ENCODE data around the gene FAM50B. TPM values are rescaled to one million over a fixed set of nuclear protein-coding genes. Genes with fewer than 3 reads are reported as not detected.

FAM50B gene, protein sequence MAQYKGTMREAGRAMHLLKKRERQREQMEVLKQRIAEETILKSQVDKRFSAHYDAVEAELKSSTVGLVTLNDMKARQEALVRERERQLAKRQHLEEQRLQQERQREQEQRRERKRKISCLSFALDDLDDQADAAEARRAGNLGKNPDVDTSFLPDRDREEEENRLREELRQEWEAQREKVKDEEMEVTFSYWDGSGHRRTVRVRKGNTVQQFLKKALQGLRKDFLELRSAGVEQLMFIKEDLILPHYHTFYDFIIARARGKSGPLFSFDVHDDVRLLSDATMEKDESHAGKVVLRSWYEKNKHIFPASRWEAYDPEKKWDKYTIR
- polyA plus RNA-seq (ENCODE audit: insufficient read length in 10 of 10), result 1 to 10 TPM; 5.3 to 8.4 (median 6.4) TPM
- long read RNA-seq, donor 1, transcript FAM50B-202 (1 exons, 1,935 nt), result major isoform, 7 of 12 reads
- long read RNA-seq, donor 1, transcript FAM50B-203 (2 exons, 1,643 nt), result minor isoform, 5 of 12 reads
- long read RNA-seq, donor 1, partial matches to known transcripts, result 0 of 12 reads
- long read RNA-seq, donor 1, other reads (novel, unspliced or antisense), result 0 of 12 reads
- long read RNA-seq, donor 2, transcript FAM50B-202 (1 exons, 1,935 nt), result major isoform, 5 of 7 reads
- long read RNA-seq, donor 2, partial matches to known transcripts, result 0 of 7 reads
- long read RNA-seq, donor 2, other reads (novel, unspliced or antisense), result 0 of 7 reads
- long read RNA-seq, donor 3, result 0 reads
- long read RNA-seq, donor 4, partial matches to known transcripts, result 0 of 7 reads
- long read RNA-seq, donor 4, other reads (novel, unspliced or antisense), result 0 of 7 reads
- long read RNA-seq, donor 5, partial matches to known transcripts, result 0 of 5 reads
- long read RNA-seq, donor 5, other reads (novel, unspliced or antisense), result 0 of 5 reads
- long read RNA-seq, donor 6, transcript FAM50B-202 (1 exons, 1,935 nt), result major isoform, 5 of 9 reads
- long read RNA-seq, donor 6, partial matches to known transcripts, result 0 of 9 reads
- long read RNA-seq, donor 6, other reads (novel, unspliced or antisense), result 0 of 9 reads
- long read RNA-seq, donor 7, transcript FAM50B-202 (1 exons, 1,935 nt), result major isoform, 10 of 14 reads
- long read RNA-seq, donor 7, partial matches to known transcripts, result 0 of 14 reads
- long read RNA-seq, donor 7, other reads (novel, unspliced or antisense), result 0 of 14 reads
- long read RNA-seq, donor 8, partial matches to known transcripts, result 0 of 5 reads
- long read RNA-seq, donor 8, other reads (novel, unspliced or antisense), result 0 of 5 reads
- long read RNA-seq, donor 9, partial matches to known transcripts, result 0 of 1 reads
- long read RNA-seq, donor 9, other reads (novel, unspliced or antisense), result 0 of 1 reads

DNA sequence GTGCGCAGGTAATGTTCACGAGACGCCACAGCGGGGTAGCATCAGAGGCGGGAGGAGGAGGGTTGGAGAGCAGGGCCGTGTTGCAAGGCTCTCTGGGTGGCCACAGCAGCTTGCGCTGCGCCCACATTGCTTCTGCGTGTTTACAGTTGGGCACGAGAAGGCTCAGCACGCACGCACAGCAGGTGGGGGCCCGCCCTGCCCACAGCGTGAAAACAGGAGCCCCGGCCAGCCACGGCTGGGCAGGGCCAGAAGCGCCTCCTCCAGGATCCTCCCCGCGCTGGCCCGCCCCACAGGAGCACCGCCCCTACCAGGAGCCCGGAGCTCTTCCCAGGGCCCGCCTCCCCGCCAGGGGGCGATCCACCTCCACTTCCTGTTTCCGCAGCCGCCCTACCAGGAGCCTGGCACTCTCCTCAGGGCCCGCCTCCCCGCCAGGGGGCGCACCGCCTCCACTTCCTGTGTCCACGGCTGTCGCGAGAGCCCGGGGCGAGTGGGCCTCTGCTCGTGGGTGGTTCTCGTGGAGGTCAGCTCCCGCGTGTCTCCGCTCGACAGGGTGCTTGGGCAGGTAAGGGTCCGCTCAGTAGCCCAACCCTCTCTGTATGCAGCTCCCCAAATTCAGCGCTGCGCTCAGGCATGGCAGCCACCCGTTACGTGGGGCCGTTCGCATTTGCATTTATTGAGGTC is at the start of gene FAM50B:
TSS of gene FAM50B (plus strand) at position 449 of the 681 bp plus-strand sequence. CDS start 439 bp downstream, outside the sequence.
- peak; percentile 87 to 95 (median 93) for DNase-seq

- no peak for DNase-seq
Measured at GRCh38 chr6:3799719-3800118, 49.5 kb upstream of the FAM50B start.

GRCh38 chr6:3800850-3801591 is 48.2 kb upstream of the FAM50B start:
- DNase-seq, result no peak

DNA sequence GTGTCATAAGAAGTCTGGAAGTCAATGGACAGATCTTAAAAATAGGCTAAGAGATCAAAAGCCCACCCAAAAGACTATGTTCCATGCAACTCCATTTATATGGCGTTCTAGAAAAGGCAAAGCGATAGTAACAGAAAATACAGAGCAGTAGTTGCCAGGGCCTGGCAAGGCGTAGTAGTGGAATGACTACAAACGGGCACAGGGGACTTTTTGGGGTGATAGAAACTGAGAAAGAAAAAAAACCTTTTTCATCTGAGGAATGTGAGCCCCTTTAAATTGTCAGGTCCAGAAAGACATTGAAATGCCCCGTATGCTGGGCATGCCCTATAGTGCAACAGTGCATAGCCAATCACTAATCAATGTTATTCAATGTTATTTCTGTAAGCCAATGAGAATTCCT is 47.2 kb upstream of the FAM50B start:
- no peak for DNase-seq

- peak in 2 of 3 donors; percentile 80 to 92 for DNase-seq
Measured at GRCh38 chr6:3803627-3804468, 45.3 kb upstream of the FAM50B start.

DNA sequence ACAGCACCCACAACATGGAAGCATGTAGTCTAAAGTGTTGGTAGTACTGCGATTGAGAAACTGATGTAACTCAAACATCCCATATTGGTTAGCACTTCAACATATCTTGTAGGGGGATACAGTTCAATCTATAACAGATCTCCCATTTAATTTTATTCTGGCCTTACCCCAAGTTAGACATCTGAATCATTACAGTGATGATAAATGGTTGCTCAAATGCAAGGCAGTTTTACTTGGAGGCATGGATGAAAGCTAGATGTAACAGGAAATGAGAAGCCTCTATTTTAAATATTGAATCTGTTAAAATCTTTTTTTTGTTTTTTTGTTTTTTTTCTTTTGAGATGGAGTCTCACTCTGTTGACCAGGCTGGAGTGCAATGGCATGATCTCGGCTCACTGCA is 44.2 kb upstream of the FAM50B start:
- DNase-seq, result no peak

DNA sequence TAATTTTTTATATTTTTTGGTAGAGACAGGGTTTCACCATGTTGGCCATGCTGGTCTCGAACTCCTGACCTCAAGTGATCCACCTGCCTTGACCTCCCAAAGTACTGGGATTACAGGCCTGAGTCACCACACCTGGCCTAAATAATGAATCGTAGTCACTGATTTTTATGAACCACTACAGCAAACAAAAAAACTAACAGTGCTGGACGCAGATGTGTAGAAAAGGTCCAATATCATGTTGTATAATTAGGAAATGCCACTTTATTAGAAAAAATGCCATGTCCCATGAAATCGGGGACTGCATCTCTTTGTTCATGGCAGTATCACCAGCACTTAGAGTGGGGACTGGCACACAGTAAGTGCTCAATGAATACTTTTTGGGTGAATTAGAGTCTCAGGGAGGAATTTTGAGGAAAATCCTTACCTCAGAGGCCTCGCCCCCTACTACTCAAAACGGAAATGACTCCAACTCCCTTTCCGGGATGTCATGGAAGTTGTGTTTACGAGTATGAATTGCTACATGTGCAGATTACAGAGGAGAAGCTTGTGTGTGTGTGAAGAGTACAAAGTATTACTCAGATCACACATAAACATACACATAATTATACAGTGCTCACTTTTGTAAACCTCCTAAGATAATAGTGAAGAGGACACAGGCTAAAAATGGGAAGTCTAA is 43.6 kb upstream of the FAM50B start:
- DNase-seq, result no peak

DNA sequence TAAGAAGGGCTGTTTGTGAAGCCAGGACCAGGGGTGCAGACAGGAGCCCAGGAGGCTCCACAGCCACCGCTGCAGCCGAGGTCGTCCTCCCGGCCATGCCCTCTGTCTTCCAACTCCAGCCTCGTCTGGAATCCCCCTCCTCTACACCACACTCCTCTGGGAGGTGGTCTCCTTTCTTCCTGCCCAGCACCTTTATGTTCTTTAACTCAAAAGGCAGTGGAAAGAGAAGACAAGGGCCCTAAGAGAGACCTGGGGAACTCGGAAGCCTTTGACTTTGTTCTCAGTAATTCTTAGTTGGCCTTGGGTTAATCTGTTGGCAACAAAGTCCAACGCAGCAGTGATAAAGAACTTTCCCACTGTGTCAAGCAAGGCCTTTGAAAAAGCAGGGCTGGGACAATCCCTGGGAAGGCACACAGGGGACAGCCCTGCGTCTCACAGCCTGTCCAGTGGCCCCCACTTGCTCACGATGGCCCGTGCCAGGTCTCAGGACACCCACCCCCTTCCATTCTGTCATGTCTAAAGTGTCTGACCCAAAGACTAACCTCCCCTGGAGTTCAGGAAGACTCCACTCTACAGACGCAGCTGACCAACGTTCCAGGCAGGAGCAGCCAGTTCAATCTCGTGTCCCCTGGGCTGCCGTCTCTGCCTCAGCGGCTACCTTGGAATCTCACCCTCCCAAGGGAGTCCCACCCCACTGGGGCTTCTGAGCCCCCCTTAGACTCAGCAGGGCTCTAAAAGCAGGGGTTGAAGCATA is 42.8 kb upstream of the FAM50B start:
- no peak for DNase-seq

GRCh38 chr6:3808199-3808598 is 41.0 kb upstream of the FAM50B start:
- no peak for DNase-seq

- DNase-seq, result peak in 2 of 3 donors; percentile 68 to 78
Measured at GRCh38 chr6:3808759-3809514, 40.2 kb upstream of the FAM50B start.

DNA sequence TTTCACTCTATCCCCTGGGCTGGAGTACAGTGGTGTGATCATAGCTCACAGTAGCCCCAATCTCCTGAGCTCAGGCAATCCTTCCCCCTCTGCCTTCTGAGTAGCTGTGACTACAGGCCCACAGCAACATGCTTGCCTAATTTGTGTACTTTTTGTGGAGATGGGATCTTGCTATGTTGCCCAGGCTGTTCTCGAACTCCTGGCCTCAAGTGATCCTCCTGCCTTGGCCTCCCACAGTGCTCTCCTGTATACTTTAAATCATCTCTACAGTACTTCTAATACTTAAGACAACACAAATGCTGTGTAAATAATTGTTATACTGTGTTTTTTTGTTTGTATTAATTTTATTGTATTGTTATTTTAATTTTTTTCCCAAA is 39.7 kb upstream of the FAM50B start:
- no peak for DNase-seq

GRCh38 chr6:3809982-3810381 is 39.2 kb upstream of the FAM50B start:
- DNase-seq, result no peak

DNA sequence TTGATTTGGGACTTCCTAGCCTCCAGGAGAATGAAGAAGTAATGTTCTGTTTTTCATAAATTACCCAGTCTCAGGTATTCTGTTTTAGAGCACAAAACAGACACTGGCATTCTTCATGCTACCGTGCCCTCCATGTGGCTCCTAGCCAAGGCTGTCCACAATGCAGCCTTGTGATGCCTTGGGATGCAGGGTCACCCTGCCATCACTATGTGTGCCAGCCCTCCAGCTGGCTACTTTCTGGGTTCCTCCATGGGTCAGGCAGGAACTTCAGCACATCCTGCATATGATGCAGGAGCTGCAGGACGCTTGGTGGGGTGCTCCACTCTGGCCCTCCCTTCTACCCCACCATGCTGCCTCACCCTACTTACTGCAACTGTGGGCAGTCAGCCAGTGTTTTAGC is 38.0 kb upstream of the FAM50B start:
- DNase-seq, result no peak

- no peak for DNase-seq
Measured at GRCh38 chr6:3812596-3812995, 36.6 kb upstream of the FAM50B start.

DNA sequence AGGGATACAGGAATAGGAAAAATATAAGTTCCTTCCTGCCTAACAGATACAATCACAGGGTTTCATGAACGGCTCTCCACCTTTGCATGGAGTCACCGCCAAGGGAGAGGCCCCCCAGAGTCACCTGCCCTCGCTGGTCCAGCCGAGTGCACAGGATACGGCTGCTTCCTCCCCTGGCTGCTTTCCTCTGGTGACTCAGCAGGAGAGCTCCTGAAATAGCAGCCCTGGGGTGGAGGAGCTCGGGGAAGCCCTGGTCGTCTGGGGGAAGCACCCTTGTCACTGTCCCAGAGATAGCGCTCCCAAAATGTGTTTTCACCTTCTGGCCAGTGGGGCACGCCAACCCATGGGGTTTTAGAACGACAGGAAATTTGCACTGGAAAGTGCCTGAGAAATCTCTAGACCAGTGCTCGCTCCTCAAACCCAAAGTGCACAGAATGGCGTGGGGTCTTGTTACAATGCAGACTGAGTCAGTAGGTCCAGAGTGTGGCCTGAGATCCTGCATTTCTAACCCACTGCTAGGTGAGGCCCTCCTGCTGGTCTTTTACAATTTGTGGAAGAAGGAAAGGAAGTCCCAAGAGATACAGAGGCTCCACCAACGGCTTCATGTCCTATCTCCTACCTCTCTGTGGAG is 35.9 kb upstream of the FAM50B start:
- peak in 1 of 3 donors; percentile 54 for DNase-seq

DNA sequence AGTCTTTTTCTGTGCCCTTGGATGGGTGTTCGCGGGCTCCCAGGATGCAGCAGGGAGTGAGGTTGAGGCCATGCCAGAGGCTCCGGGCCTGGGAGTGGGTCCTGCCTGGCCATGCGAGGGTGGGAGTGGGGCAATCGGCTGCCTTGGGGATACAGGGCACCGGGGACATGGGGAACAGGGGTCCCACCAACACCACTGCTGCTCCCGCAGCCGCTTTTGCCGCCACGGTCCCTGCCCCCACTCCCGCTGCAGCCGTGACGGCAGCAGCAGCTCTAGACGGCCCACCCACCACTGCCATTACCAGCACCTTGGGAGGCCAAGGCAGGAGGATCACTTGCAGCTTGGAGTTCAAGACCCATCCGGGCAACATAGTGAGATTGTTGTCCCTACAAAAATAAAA is 35.3 kb upstream of the FAM50B start:
- DNase-seq, result no peak

DNA sequence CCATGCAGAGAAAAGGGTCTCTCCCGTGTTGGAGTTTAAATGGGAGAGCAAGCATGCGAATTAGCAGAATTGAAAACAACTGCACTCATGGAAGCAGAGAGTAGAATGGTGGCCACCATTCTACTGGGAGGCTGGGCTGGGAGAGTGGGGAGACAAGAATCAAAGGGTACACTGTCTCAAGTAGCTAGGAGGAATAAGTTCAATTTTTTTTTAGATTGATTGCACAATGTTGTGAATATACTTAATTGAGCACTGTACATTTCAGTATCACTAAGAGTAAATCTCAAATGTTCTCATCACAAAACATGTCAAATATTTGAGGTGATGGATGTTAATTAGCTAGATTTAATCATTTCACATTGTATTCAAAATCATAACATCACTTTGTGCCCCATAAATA is 34.6 kb upstream of the FAM50B start:
- no peak for DNase-seq

Measured in muscle of back (tissue), 13 donors.